K562 (cell line): ENCODE data around the gene P3H4. TPM values are rescaled to one million over a fixed set of nuclear protein-coding genes. Genes with fewer than 3 reads are reported as not detected.

ENCODE experiments used
- ATAC-seq: fragments of 200-7000 bp; cut with Tn5 transposase; 3 replicates; pipeline ENCODE4 v1.9.1; 2020; ENCODE audit warnings: moderate library complexity
- BruUV-seq: library from RNA; stranded (reverse); fragments of 400-500 nt; replicated peaks from 2 replicates; lab custom pipeline; 2021; lab: Mats Ljungman, UMichigan
- CTCF ChIA-PET: fragments of 300-600 bp; formaldehyde crosslinking; extraction: SDS; loops from one replicate; lab custom pipeline; 2021; ENCODE audit warnings: low intra/inter-chr PET ratio; lab: Yijun Ruan, JAX
- POLR2A ChIA-PET: fragments of 300-600, 350-650 bp; sonication (Branson Sonifier 250); formaldehyde crosslinking; extraction: SDS; loops from one replicate; lab custom pipeline; 2021; ENCODE audit warnings: antibody characterized with exemption, inconsistent platforms; lab: Yijun Ruan, JAX
- DNase-seq, 4 experiments: peaks; one replicate each; pipeline versions ENCODE4 v3.0.0 to v3.0.0-alpha.2; 2011 to 2018; ENCODE audit warnings: low spot score in 3 of 4, mixed read lengths in 3 of 4; ENCODE audit errors: extremely low read depth in 1 of 4
- FAIRE-seq: peaks from 2 replicates; lab custom pipeline; 2011; peaks lifted over from hg19 to GRCh38; lab: Jason Lieb, UNC
- H2AFZ ChIP-seq: 2 replicates; pipeline ENCODE4 v1.6.0; 2011; ENCODE audit warnings: low read depth, low read length, control low read depth, inconsistent platforms
- H3K27ac ChIP-seq: fragments of 200-600 bp; 3 replicates; pipeline ENCODE4 v1.8.0; 2011; ENCODE audit warnings: low read depth, mild to moderate bottlenecking, control low read depth, inconsistent platforms, low read length, moderate library complexity, mixed read lengths; ENCODE audit errors: extremely low read depth
- H3K27me3 ChIP-seq, 2 experiments: fragments of 300-600 bp in 1 of 2; 2 replicates in 1 of 2; 3 replicates in 1 of 2; pipeline versions ENCODE4 v1.6.0 to v1.8.0; 2011; ENCODE audit warnings: inconsistent platforms in 2 of 2, low read length in 2 of 2, mild to moderate bottlenecking in 1 of 2, mixed read lengths in 1 of 2, moderate library complexity in 1 of 2; ENCODE audit not compliant: control insufficient read depth in 2 of 2, insufficient read depth in 2 of 2
- H3K36me3 ChIP-seq: fragments of 300-600 bp; 3 replicates; pipeline ENCODE4 v1.8.0; 2011; ENCODE audit warnings: mild to moderate bottlenecking, low read length, inconsistent platforms; ENCODE audit not compliant: control insufficient read depth, insufficient read depth
- H3K4me1 ChIP-seq, 2 experiments: fragments of 200-600 bp in 1 of 2; replicated peaks in 1 of 2; 2 replicates in 1 of 2; 3 replicates in 1 of 2; pipeline versions ENCODE4 v1.5.1 to v1.8.0; 2011; ENCODE audit warnings: inconsistent platforms in 2 of 2, low read length in 2 of 2, mild to moderate bottlenecking in 1 of 2, mixed read lengths in 1 of 2, moderate library complexity in 1 of 2; ENCODE audit not compliant: control insufficient read depth in 2 of 2, insufficient read depth in 2 of 2
- H3K4me2 ChIP-seq: 2 replicates; pipeline ENCODE4 v1.6.1; 2011; ENCODE audit warnings: low read length, control low read depth, inconsistent platforms, mixed read lengths; ENCODE audit not compliant: insufficient read depth
- H3K4me3 ChIP-seq: fragments of 200-600 bp; sonication (generic), shearing (Covaris generic); 2 replicates; pipeline ENCODE4 v1.5.1; 2016; ENCODE audit warnings: control low read depth, inconsistent platforms
- H3K79me2 ChIP-seq: fragments of 200-600 bp; 3 replicates; pipeline ENCODE4 v1.8.0; 2011; ENCODE audit warnings: low read length, inconsistent platforms; ENCODE audit not compliant: control insufficient read depth, insufficient read depth
- H3K9ac ChIP-seq, 2 experiments: 2 replicates each; pipeline versions ENCODE4 v1.6.0 to v1.6.1; 2011; ENCODE audit warnings: low read depth in 2 of 2, low read length in 2 of 2, control low read depth in 1 of 2, inconsistent platforms in 1 of 2, mild to moderate bottlenecking in 1 of 2, mixed read lengths in 1 of 2; ENCODE audit not compliant: insufficient read depth in 1 of 2
- H3K9me1 ChIP-seq: one replicate; pipeline ENCODE4 v1.6.0; 2011; ENCODE audit warnings: inconsistent platforms, mild to moderate bottlenecking, low read length, moderate library complexity; ENCODE audit not compliant: control insufficient read depth, insufficient read depth
- H3K9me3 ChIP-seq: replicated peaks from 2 replicates; pipeline ENCODE4 v1.5.1; 2011; ENCODE audit warnings: low read depth, low read length, inconsistent platforms; ENCODE audit not compliant: control insufficient read depth, insufficient read depth
- H4K20me1 ChIP-seq: replicated peaks from 2 replicates; pipeline ENCODE4 v1.6.1; 2011; ENCODE audit warnings: low read length, inconsistent platforms, mixed read lengths; ENCODE audit not compliant: control insufficient read depth, insufficient read depth
- BRD9 ChIP-seq: fragments of 450-650 bp; IDR thresholded peaks from 2 replicates; pipeline ENCODE4 v1.6.1; 2018; ENCODE audit warnings: low read depth; ENCODE audit not compliant: partially characterized antibody
- CREM ChIP-seq: IDR thresholded peaks from 2 replicates; pipeline ENCODE4 v1.6.1; 2014; ENCODE audit warnings: antibody characterized with exemption, low read depth
- EGR1 ChIP-seq: fragments of 450-650 bp; conservative IDR thresholded peaks from 2 replicates; pipeline ENCODE4 v1.6.1; 2017; ENCODE audit warnings: mild to moderate bottlenecking
- SMARCB1 ChIP-seq: IDR thresholded peaks from 2 replicates; pipeline ENCODE4 v1.6.1; 2011; ENCODE audit warnings: improper control_type of control experiment, low read depth; ENCODE audit not compliant: insufficient read length
- TAF15 ChIP-seq: fragments of 200-400 bp; formaldehyde crosslinking; IDR thresholded peaks from 2 replicates; pipeline ENCODE4 v1.6.1; 2017; ENCODE audit warnings: mild to moderate bottlenecking, low read depth, low read length, moderate library complexity
- WGBS: fragments of 100-300 bp; shearing (Covaris generic); methylation state at CpG from one replicate; pipeline ENCODE4 v1.1.6; 2016; ENCODE audit warnings: low coverage, mixed read lengths; ENCODE audit not compliant: insufficient coverage; ENCODE audit errors: missing lambda C conversion rate; 5-methylcytosine and 5-hydroxymethylcytosine counted together
- in situ Hi-C: fragments of 300-500 bp; cut with MboI; formaldehyde crosslinking; loops from 4 replicates; pipeline ENCODE4 v1.15.0; 2018; ENCODE audit warnings: inconsistent platforms, mixed read lengths
- intact Hi-C: fragments of 100-400 bp; cut with micrococcal nuclease; formaldehyde crosslinking; loops from 2 replicates; pipeline ENCODE4 v1.14.2; 2022
- polyA plus RNA-seq, 8 experiments: library from polyadenylated mRNA; depleted of rRNA in 4 of 8; stranded (reverse) in 5 of 8; unstranded in 3 of 8; fragments of >200 nt; fragmentation: Nextera tagmentation in 2 of 8; fragmentation: Illumina TruSeq in 1 of 8; extraction: Ambion mirVana in 2 of 8; extraction: Trizol in 1 of 8; gene quantifications; 2 replicates each; pipeline versions ENCODE4 v1.2.1 to v1.2.3, GENCODE V29; 2011 to 2014; ENCODE audit warnings: inconsistent platforms in 1 of 8, missing spikeins in 1 of 8
- total RNA-seq, 7 experiments: library from RNA; depleted of rRNA in 6 of 7; stranded (reverse); fragments of >200 nt in 6 of 7; fragmentation: Illumina TruSeq in 2 of 7; extraction: Trizol in 2 of 7; gene quantifications; 2 replicates each; pipeline versions ENCODE4 v1.2.1 to v1.2.3, GENCODE V29; 2011 to 2021; ENCODE audit warnings: low replicate concordance in 1 of 7
- TF ChIP-seq, protein P1 (sequence below), 2 experiments: fragments of 450-650 bp; conservative IDR thresholded peaks; 2 replicates each; pipeline ENCODE4 v1.6.1; 2017; ENCODE audit warnings: mild to moderate bottlenecking in 2 of 2, moderate library complexity in 2 of 2
- TF ChIP-seq, protein P2 (sequence below): sonication (generic); formaldehyde crosslinking; IDR thresholded peaks from 2 replicates; pipeline ENCODE4 v1.9.0; 2022; ENCODE audit warnings: mild to moderate bottlenecking, missing genetic modification reagents
- TF ChIP-seq, protein P3 (sequence below): fragments of 450-650 bp; formaldehyde crosslinking; IDR thresholded peaks from 2 replicates; pipeline ENCODE4 v1.4.0; 2020; ENCODE audit warnings: mild to moderate bottlenecking, moderate library complexity
- TF ChIP-seq, protein P4 (sequence below): fragments of 250-450 bp; sonication (Bioruptor Pico); IDR thresholded peaks from 2 replicates; pipeline ENCODE4 v1.8.0; 2021; ENCODE audit warnings: borderline replicate concordance, mild to moderate bottlenecking, moderate library complexity; ENCODE audit not compliant: poor library complexity, severe bottlenecking
- TF ChIP-seq, protein P5 (sequence below): fragments of 200-800 bp; sonication (Bioruptor generic); IDR thresholded peaks from 2 replicates; pipeline ENCODE4 v1.6.1; 2017; ENCODE audit warnings: missing genetic modification characterization, missing compliant biosample characterization
- TF ChIP-seq, protein P6 (sequence below): fragments of 250-450 bp; sonication (Bioruptor Pico); IDR thresholded peaks from 2 replicates; pipeline ENCODE4 v1.8.0; 2021; ENCODE audit warnings: mild to moderate bottlenecking, moderate library complexity

P3H4 gene
- total and polyA plus RNA-seq, 9 of the 15 experiments (the other 6 are each of a cell fraction or from before 2014, with no cell fraction given) = 0.10 to 3.7 (median 1.0) TPM

DNA sequence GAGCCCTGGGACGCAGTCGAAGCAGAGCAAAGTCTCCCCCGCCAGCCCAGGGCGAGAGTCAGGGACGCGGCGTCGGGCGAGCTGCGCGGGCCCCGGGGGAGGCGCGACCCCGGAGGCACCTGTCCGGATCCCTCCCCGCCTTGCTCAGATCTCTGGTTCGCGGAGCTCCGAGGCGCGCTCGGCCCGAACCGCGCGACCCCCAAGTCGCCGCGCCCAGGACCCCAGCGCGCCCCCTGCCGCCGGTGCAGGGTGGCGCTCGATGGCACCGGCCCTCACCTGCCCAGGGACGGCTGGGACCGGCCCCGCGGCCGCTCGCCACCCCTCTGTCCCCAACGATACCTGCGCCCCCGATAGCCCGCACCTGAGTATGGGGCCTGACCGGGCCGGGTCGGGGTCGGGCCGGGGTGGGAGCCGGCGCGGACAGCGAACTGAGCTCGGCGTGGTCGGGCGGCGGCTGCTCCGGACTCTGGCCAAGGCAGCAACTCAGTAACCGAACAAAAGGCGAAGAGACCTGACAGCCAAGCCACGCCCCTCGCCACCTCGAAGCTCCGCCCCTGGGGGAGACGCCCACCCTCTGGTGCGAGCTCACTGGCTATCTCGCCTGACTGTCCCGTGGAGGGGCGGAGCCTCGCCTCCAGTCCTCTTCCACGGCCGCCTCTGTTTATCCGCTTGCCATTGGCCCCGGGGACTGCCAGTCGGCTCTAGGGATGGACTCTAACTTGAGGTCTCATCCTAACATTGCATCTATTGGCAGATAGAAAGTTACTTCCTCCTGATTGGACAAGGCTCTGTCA, 25.3 kb downstream of the P3H4 start, which contains the start of gene JUP (continued):
- TF ChIP-seq, protein P1, sequence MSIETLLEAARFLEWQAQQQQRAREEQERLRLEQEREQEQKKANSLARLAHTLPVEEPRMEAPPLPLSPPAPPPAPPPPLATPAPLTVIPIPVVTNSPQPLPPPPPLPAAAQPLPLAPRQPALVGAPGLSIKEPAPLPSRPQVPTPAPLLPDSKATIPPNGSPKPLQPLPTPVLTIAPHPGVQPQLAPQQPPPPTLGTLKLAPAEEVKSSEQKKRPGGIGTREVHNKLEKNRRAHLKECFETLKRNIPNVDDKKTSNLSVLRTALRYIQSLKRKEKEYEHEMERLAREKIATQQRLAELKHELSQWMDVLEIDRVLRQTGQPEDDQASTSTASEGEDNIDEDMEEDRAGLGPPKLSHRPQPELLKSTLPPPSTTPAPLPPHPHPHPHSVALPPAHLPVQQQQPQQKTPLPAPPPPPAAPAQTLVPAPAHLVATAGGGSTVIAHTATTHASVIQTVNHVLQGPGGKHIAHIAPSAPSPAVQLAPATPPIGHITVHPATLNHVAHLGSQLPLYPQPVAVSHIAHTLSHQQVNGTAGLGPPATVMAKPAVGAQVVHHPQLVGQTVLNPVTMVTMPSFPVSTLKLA (conservative IDR thresholded peaks at IDR 0.05) = peak; percentile 43 to 75; a peak in 3 of 4 replicates
- no peak for TF ChIP-seq SMARCB1

DNA sequence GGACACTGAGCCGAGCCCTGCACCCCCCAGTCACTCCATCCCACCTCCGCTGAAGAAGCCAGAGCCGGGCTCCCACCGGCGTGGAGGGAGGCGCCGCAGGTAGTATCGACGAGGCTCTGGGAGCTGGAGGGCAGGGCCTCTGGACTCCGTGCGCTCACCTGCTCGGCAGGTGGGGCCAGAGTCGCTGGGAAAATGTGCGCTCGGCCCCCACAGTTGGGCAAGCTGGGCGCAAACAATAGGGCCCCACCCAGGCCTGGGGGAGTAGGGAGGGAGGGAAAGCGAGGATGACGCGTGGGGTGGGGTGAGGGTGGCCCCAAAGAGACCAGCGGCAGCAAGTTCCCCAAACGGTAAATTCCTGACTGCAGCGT, 25.9 kb downstream of the P3H4 start:
- POLR2A ChIA-PET = interaction anchor here (0.6 to 3.7 kb wide), 23 partner anchors 8 to 566 kb away, joined by 3 to 30 read pairs (median 4); partner anchors contain the start of genes ACLY, KLHL11 and P3H4
- intact Hi-C loops = loop anchor here (2.0 kb wide), 2 partner anchors 15 to 79 kb away; partner anchors contain the start of gene KLHL11
- H3K9me1 ChIP-seq = peaks cover 7% of the 10 kb centered on the region
- TF ChIP-seq, protein P2, sequence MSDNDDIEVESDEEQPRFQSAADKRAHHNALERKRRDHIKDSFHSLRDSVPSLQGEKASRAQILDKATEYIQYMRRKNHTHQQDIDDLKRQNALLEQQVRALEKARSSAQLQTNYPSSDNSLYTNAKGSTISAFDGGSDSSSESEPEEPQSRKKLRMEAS = peak; percentile 4; the same call in 1 of the 2 replicates
- TF ChIP-seq EGR1 = 0 out of 2 replicates have a peak, but pooled peaks have one; percentile 25
- TF ChIP-seq, protein P3, sequence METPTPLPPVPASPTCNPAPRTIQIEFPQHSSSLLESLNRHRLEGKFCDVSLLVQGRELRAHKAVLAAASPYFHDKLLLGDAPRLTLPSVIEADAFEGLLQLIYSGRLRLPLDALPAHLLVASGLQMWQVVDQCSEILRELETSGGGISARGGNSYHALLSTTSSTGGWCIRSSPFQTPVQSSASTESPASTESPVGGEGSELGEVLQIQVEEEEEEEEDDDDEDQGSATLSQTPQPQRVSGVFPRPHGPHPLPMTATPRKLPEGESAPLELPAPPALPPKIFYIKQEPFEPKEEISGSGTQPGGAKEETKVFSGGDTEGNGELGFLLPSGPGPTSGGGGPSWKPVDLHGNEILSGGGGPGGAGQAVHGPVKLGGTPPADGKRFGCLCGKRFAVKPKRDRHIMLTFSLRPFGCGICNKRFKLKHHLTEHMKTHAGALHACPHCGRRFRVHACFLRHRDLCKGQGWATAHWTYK (CRISPR knock-in tag) = no peak
- TF ChIP-seq BRD9 = peak; percentile 15
- TF ChIP-seq TAF15 = no peak
- TF ChIP-seq, protein P4, sequence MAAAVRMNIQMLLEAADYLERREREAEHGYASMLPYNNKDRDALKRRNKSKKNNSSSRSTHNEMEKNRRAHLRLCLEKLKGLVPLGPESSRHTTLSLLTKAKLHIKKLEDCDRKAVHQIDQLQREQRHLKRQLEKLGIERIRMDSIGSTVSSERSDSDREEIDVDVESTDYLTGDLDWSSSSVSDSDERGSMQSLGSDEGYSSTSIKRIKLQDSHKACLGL (CRISPR knock-in tag) = no peak
- TF ChIP-seq, protein P5, sequence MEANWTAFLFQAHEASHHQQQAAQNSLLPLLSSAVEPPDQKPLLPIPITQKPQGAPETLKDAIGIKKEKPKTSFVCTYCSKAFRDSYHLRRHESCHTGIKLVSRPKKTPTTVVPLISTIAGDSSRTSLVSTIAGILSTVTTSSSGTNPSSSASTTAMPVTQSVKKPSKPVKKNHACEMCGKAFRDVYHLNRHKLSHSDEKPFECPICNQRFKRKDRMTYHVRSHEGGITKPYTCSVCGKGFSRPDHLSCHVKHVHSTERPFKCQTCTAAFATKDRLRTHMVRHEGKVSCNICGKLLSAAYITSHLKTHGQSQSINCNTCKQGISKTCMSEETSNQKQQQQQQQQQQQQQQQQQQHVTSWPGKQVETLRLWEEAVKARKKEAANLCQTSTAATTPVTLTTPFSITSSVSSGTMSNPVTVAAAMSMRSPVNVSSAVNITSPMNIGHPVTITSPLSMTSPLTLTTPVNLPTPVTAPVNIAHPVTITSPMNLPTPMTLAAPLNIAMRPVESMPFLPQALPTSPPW = peak; percentile 11; the same call in 1 of the 2 replicates
- peak; percentile 62 for TF ChIP-seq CREM
- TF ChIP-seq, protein P6, sequence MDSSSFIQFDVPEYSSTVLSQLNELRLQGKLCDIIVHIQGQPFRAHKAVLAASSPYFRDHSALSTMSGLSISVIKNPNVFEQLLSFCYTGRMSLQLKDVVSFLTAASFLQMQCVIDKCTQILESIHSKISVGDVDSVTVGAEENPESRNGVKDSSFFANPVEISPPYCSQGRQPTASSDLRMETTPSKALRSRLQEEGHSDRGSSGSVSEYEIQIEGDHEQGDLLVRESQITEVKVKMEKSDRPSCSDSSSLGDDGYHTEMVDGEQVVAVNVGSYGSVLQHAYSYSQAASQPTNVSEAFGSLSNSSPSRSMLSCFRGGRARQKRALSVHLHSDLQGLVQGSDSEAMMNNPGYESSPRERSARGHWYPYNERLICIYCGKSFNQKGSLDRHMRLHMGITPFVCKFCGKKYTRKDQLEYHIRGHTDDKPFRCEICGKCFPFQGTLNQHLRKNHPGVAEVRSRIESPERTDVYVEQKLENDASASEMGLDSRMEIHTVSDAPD (CRISPR knock-in tag) = no peak

More for the DNA sequence above, 25.9 kb downstream of the P3H4 start:
- peaks cover 34 to 43% of the 10 kb centered on the region in 2 experiments for H3K4me1 ChIP-seq
- H3K9me3 ChIP-seq = no peaks in the 10 kb centered on the region
- H4K20me1 ChIP-seq = peaks cover 9% of the 10 kb centered on the region
- no peak for FAIRE-seq
- peak overlapping the region; percentile 80 to 96 for H3K9ac ChIP-seq
- peak overlapping the region; percentile 59 for H3K4me3 ChIP-seq
- peak; percentile 63 to 81 (median 66) for DNase-seq
- H3K27ac ChIP-seq = peak overlapping the region; percentile 89
- peaks cover 17% of the 10 kb centered on the region; the same call in 1 of the 3 replicates for H3K36me3 ChIP-seq
- in situ Hi-C loops = no loop called here
- WGBS = 0% methylated on average over 14 of the region's 22 CpGs
- BruUV-seq = no TSS peak
- H2AFZ ChIP-seq = peak overlapping the region; percentile 78
- ATAC-seq = peak; percentile 21
- H3K27me3 ChIP-seq = no peaks in the 10 kb centered on the region
- CTCF ChIA-PET = interaction anchor here (0.7 kb wide), 1 partner anchor 16 kb away, joined by 4 read pairs; no protein-coding TSS in a partner anchor
- peaks cover 52% of the 10 kb centered on the region for H3K79me2 ChIP-seq
- peak overlapping the region; percentile 97 for H3K4me2 ChIP-seq
